ENCODE results near the gene ASB6.

DNA sequence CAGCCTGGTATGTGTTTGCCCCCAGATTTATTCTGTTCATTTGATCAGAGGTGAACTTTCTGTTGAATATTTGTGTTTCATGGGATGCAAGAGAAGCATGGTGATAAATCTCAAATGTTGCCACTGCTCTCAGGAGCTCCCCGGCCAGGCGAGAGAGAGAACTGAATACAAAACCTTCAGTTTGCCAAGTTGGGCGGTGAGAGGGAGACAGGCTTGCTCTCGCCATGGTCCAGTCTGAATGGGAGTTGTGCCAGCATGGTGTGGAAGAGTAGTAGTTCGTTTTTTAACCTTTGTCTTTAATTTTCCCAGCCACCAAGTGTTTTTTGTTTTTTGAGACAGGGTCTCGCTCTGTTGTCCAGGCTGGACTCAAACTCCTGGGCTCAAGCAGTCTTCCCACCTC, 13.2 kb downstream of the ASB6 start:
- TF ChIP-seq POLR2AphosphoS5 (IDR thresholded peaks at IDR 0.05; ENCODE audit: low read depth, low read length), result no peak
- TF ChIP-seq, protein P1, sequence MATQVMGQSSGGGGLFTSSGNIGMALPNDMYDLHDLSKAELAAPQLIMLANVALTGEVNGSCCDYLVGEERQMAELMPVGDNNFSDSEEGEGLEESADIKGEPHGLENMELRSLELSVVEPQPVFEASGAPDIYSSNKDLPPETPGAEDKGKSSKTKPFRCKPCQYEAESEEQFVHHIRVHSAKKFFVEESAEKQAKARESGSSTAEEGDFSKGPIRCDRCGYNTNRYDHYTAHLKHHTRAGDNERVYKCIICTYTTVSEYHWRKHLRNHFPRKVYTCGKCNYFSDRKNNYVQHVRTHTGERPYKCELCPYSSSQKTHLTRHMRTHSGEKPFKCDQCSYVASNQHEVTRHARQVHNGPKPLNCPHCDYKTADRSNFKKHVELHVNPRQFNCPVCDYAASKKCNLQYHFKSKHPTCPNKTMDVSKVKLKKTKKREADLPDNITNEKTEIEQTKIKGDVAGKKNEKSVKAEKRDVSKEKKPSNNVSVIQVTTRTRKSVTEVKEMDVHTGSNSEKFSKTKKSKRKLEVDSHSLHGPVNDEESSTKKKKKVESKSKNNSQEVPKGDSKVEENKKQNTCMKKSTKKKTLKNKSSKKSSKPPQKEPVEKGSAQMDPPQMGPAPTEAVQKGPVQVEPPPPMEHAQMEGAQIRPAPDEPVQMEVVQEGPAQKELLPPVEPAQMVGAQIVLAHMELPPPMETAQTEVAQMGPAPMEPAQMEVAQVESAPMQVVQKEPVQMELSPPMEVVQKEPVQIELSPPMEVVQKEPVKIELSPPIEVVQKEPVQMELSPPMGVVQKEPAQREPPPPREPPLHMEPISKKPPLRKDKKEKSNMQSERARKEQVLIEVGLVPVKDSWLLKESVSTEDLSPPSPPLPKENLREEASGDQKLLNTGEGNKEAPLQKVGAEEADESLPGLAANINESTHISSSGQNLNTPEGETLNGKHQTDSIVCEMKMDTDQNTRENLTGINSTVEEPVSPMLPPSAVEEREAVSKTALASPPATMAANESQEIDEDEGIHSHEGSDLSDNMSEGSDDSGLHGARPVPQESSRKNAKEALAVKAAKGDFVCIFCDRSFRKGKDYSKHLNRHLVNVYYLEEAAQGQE (IDR thresholded peaks at IDR 0.05; ENCODE audit: insufficient read depth in 1 of 2, low read depth in 2 of 2, low read length in 2 of 2), result no peak
